Adipocyte (in vitro differentiated cells): Measurements from ENCODE around the gene SLC9A7.
"Not testable (repeated sequence)": the region's sequence is repeated elsewhere in the genome, so short reads cannot be mapped to it uniquely, and the experiment has no call there.

Experiments
- DNase-seq: peaks from one replicate; pipeline ENCODE4 v3.0.0-alpha.2; 2015; ENCODE audit warnings: low read depth
- H3K27me3 ChIP-seq: replicated peaks from 2 replicates; pipeline ENCODE4 v1.7.0; 2013; ENCODE audit warnings: mild to moderate bottlenecking, low read length, moderate library complexity; ENCODE audit not compliant: control insufficient read depth, insufficient read depth
- H3K36me3 ChIP-seq: 2 replicates; pipeline ENCODE4 v1.7.0; 2013; ENCODE audit warnings: low read length, mild to moderate bottlenecking, moderate library complexity; ENCODE audit not compliant: control insufficient read depth, insufficient read depth, severe bottlenecking
- H3K4me1 ChIP-seq: 2 replicates; pipeline ENCODE4 v1.7.0; 2013; ENCODE audit warnings: mild to moderate bottlenecking, low read length, moderate library complexity; ENCODE audit not compliant: control insufficient read depth, insufficient read depth
- H3K4me3 ChIP-seq: 2 replicates; pipeline ENCODE4 v1.7.0; 2013; ENCODE audit warnings: mild to moderate bottlenecking, low read length, moderate library complexity
- H3K9ac ChIP-seq: 2 replicates; pipeline ENCODE4 v1.7.0; 2013; ENCODE audit warnings: mild to moderate bottlenecking, low read length, moderate library complexity
- H3K9me3 ChIP-seq: 2 replicates; pipeline ENCODE4 v1.7.0; 2013; ENCODE audit warnings: mild to moderate bottlenecking, low read length, moderate library complexity; ENCODE audit not compliant: control insufficient read depth

The SLC9A7 gene

GRCh38 chrX:46750889-46751288 lies 8.0 kb downstream of the SLC9A7 start:
- no peak for DNase-seq
- Histone ChIP-seq H3K9me3 (no peaks in the 10 kb centered on the region), H3K4me1 (no peaks in the 10 kb centered on the region), H3K27me3 (no peaks in the 10 kb centered on the region), H3K9ac (no peak overlapping the region), H3K36me3 (no peaks in the 10 kb centered on the region), H3K4me3 (no peak overlapping the region)

- H3K4me1 ChIP-seq, result no peaks in the 10 kb centered on the region
- H3K27me3 ChIP-seq, result peaks cover 3% of the 10 kb centered on the region
- no peak overlapping the region for H3K9ac ChIP-seq
These were observed 14.9 kb downstream of the SLC9A7 start for GRCh38 chrX:46744009-46744408.

GRCh38 chrX:46743046-46743445 lies 15.9 kb downstream of the SLC9A7 start:
- H3K36me3 ChIP-seq, result no peaks in the 10 kb centered on the region
- no peak overlapping the region for H3K4me3 ChIP-seq
- H3K9ac ChIP-seq, result no peak overlapping the region
- no peaks in the 10 kb centered on the region for H3K4me1 ChIP-seq
- DNase-seq, result no peak
- peaks cover 15% of the 10 kb centered on the region for H3K9me3 ChIP-seq
- peaks cover 3% of the 10 kb centered on the region for H3K27me3 ChIP-seq

More at GRCh38 chrX:46744009-46744408, 14.9 kb downstream of the SLC9A7 start:
- Histone ChIP-seq H3K9me3 (peaks cover 15% of the 10 kb centered on the region), H3K4me3 (no peak overlapping the region), H3K36me3 (no peaks in the 10 kb centered on the region)
- DNase-seq, result no peak

- Histone ChIP-seq H3K4me1 (peaks cover 11% of the 10 kb centered on the region), H3K9me3 (peaks cover 37% of the 10 kb centered on the region), H3K36me3 (no peaks in the 10 kb centered on the region), H3K9ac (no peak overlapping the region), H3K27me3 (peaks cover 3% of the 10 kb centered on the region), H3K4me3 (no peak overlapping the region)
- DNase-seq, result no peak
These were observed 19.2 kb downstream of the SLC9A7 start for GRCh38 chrX:46739736-46740135.

GRCh38 chrX:46737462-46737861 lies 21.5 kb downstream of the SLC9A7 start:
- H3K9ac ChIP-seq, result peak overlapping the region; percentile 62
- peaks cover 34% of the 10 kb centered on the region for H3K9me3 ChIP-seq
- peaks cover 3% of the 10 kb centered on the region for H3K27me3 ChIP-seq
- H3K36me3 ChIP-seq, result no peaks in the 10 kb centered on the region
- peaks cover 11% of the 10 kb centered on the region for H3K4me1 ChIP-seq
- DNase-seq, result peak; percentile 42
- peak overlapping the region; percentile 49 for H3K4me3 ChIP-seq

- peak overlapping the region; percentile 62 for H3K9ac ChIP-seq
- peaks cover 11% of the 10 kb centered on the region for H3K4me1 ChIP-seq
- H3K27me3 ChIP-seq, result peaks cover 3% of the 10 kb centered on the region
- peaks cover 34% of the 10 kb centered on the region for H3K9me3 ChIP-seq
- peak overlapping the region; percentile 49 for H3K4me3 ChIP-seq
- DNase-seq, result no peak
- no peaks in the 10 kb centered on the region for H3K36me3 ChIP-seq
These were observed 21.9 kb downstream of the SLC9A7 start for GRCh38 chrX:46737041-46737440.

- no peak overlapping the region for H3K9ac ChIP-seq
- DNase-seq, result no peak
- peaks cover 11% of the 10 kb centered on the region for H3K4me1 ChIP-seq
- no peaks in the 10 kb centered on the region for H3K36me3 ChIP-seq
- peaks cover 29% of the 10 kb centered on the region for H3K9me3 ChIP-seq
- H3K27me3 ChIP-seq, result no peaks in the 10 kb centered on the region
- no peak overlapping the region for H3K4me3 ChIP-seq
These were observed 23.3 kb downstream of the SLC9A7 start for GRCh38 chrX:46735622-46736021.

GRCh38 chrX:46733226-46733625 lies 25.7 kb downstream of the SLC9A7 start:
- Histone ChIP-seq H3K9me3 (peaks cover 27% of the 10 kb centered on the region), H3K4me1 (peaks cover 11% of the 10 kb centered on the region), H3K36me3 (no peaks in the 10 kb centered on the region), H3K9ac (no peak overlapping the region), H3K4me3 (no peak overlapping the region), H3K27me3 (no peaks in the 10 kb centered on the region)
- DNase-seq, result no peak

GRCh38 chrX:46730765-46731164 lies 28.2 kb downstream of the SLC9A7 start:
- Histone ChIP-seq H3K4me3 (no peak overlapping the region), H3K9ac (no peak overlapping the region), H3K27me3 (no peaks in the 10 kb centered on the region), H3K36me3 (no peaks in the 10 kb centered on the region), H3K9me3 (peaks cover 15% of the 10 kb centered on the region), H3K4me1 (peaks cover 5% of the 10 kb centered on the region)
- DNase-seq, result no peak

- peaks cover 7% of the 10 kb centered on the region for H3K27me3 ChIP-seq
- peak; percentile 6 for DNase-seq
- no peaks in the 10 kb centered on the region for H3K9me3 ChIP-seq
- H3K36me3 ChIP-seq, result no peaks in the 10 kb centered on the region
- no peak overlapping the region for H3K4me3 ChIP-seq
- peaks cover 5% of the 10 kb centered on the region for H3K4me1 ChIP-seq
- no peak overlapping the region for H3K9ac ChIP-seq
These were observed 31.5 kb downstream of the SLC9A7 start for GRCh38 chrX:46727441-46727840.

GRCh38 chrX:46723569-46723927 lies 35.4 kb downstream of the SLC9A7 start:
- not testable (repeated sequence) for H3K9me3 ChIP-seq, H3K27me3 ChIP-seq, H3K9ac ChIP-seq, H3K36me3 ChIP-seq, DNase-seq, H3K4me1 ChIP-seq, H3K4me3 ChIP-seq

- peaks cover 5% of the 10 kb centered on the region for H3K4me1 ChIP-seq
- DNase-seq, result peak; percentile 27
- H3K9me3 ChIP-seq, result no peaks in the 10 kb centered on the region
- H3K4me3 ChIP-seq, result no peak overlapping the region
- no peak overlapping the region for H3K9ac ChIP-seq
- H3K36me3 ChIP-seq, result no peaks in the 10 kb centered on the region
- peaks cover 7% of the 10 kb centered on the region for H3K27me3 ChIP-seq
These were observed 36.0 kb downstream of the SLC9A7 start for GRCh38 chrX:46722742-46723568.
